HL-60 (cell line): Measurements from ENCODE around the gene TMBIM6.
A peak's percentile ranks its signal among the peaks of the same experiment; 100 is the strongest.
"Not testable (repeated sequence)": the region's sequence is repeated elsewhere in the genome, so short reads cannot be mapped to it uniquely, and the experiment has no call there.

Experiments
- DNase-seq, 2 experiments: peaks; one replicate each; pipeline ENCODE4 v3.0.0-alpha.2; 2010 to 2020; ENCODE audit warnings: low read depth in 1 of 2, low spot score in 1 of 2
- H3K27ac ChIP-seq: fragments of 250-450 bp; sonication (Bioruptor Pico); replicated peaks from 2 replicates; pipeline ENCODE4 v1.5.1; 2020; ENCODE audit warnings: mild to moderate bottlenecking, moderate library complexity
- H3K27me3 ChIP-seq: fragments of 250-450 bp; sonication (Bioruptor Pico); 2 replicates; pipeline ENCODE4 v1.5.1; 2021; ENCODE audit warnings: mild to moderate bottlenecking, moderate library complexity; ENCODE audit not compliant: insufficient read depth, poor library complexity, severe bottlenecking
- H3K4me3 ChIP-seq: replicated peaks from 2 replicates; pipeline ENCODE4 v1.5.1; 2011; ENCODE audit warnings: mild to moderate bottlenecking, control low read depth, low read length; ENCODE audit not compliant: insufficient read depth
- CTCF ChIP-seq: IDR thresholded peaks from one replicate; pipeline ENCODE4 v1.5.1; 2011; ENCODE audit warnings: low read length, control low read depth, inconsistent platforms; ENCODE audit not compliant: insufficient read depth
- GABPA ChIP-seq: IDR thresholded peaks from 2 replicates; pipeline ENCODE4 v1.6.1; 2012; ENCODE audit warnings: low read depth
- POLR2AphosphoS5 ChIP-seq: IDR thresholded peaks from 2 replicates; pipeline ENCODE4 v1.6.1; 2012; ENCODE audit warnings: low read depth
- REST ChIP-seq: IDR thresholded peaks from 2 replicates; pipeline ENCODE4 v1.6.1; 2012; ENCODE audit warnings: low read depth; ENCODE audit not compliant: insufficient replicate concordance
- SPI1 ChIP-seq: IDR thresholded peaks from 2 replicates; pipeline ENCODE4 v1.6.1; 2012; ENCODE audit warnings: low read depth, mild to moderate bottlenecking, borderline replicate concordance

TMBIM6 gene

GRCh38 chr12:49730568-49731101 lies 10.7 kb upstream of the TMBIM6 start:
- Histone ChIP-seq H3K4me3 (no peak overlapping the region), H3K27ac (no peak overlapping the region), H3K27me3 (no peaks in the 10 kb centered on the region)
- TF ChIP-seq GABPA (no peak), CTCF (no peak), SPI1 (no peak), REST (no peak), POLR2AphosphoS5 (no peak)
- peak in 1 of 2 experiments; percentile 63 for DNase-seq

- DNase-seq: no peak
- Histone ChIP-seq H3K27ac (no peak overlapping the region), H3K4me3 (no peak overlapping the region), H3K27me3 (no peaks in the 10 kb centered on the region)
- TF ChIP-seq REST (no peak), CTCF (no peak), SPI1 (no peak), POLR2AphosphoS5 (no peak), GABPA (no peak)
Measured at GRCh38 chr12:49733219-49734017, 7.9 kb upstream of the TMBIM6 start.

- H3K27ac ChIP-seq, H3K4me3 ChIP-seq, H3K27me3 ChIP-seq, DNase-seq: not testable (repeated sequence)
Measured at GRCh38 chr12:49734900-49735299, 6.5 kb upstream of the TMBIM6 start.

GRCh38 chr12:49738721-49739120 lies 2.6 kb upstream of the TMBIM6 start:
- DNase-seq, H3K27ac ChIP-seq, H3K4me3 ChIP-seq, H3K27me3 ChIP-seq: not testable (repeated sequence)

- H3K4me3 ChIP-seq, H3K27ac ChIP-seq, DNase-seq, H3K27me3 ChIP-seq: not testable (repeated sequence)
Measured at GRCh38 chr12:49740277-49740676, 1.1 kb upstream of the TMBIM6 start.
